Femur (tissue), 1 donor: ENCODE data around the gene NACA.

Experiments
- DNase-seq: peaks from one replicate; pipeline ENCODE4 v3.0.0-alpha.2; 2017

NACA gene

DNA sequence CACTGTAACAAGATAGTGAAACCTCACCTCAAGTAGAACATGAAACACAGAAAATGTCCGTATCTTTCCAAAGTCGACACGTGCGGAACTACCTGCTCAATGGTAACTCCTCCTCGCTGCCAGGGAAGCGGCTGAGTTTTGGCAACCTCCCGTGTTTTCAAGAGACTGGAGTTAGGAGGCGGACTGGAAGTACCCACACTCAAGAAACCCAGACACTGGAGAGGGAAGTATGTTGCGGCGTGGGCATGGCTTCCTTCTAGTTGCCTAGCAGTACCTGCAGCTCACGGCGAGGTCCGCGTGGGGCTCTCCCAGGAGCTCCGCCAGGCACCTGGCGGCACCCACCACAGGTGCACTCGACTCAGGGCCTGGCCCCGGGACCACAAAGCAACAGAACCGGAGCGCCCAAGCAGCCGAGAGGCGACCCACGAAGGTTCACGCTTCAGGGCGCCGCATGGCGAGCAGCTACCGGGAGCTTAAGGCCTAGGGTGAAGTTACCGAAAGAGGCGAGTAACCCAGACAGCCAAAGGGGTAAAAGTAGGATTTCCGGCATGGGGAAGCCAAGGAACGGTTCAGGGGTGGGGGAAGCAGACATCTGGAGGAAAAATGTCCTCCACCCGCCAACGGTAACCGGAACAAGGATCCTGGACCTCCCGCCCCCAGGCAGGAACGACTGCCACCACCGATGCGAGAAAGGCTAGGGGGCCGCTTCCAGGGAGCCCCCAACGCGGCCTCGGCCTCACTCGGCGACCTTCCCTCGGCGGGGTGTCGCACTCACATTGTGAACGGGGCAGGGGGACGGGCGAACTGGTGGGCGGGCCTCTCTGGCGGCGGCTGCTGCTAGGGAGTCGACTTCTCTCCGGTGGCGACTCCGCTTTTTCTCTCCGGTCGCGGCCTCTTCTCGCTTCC lies 37.6 kb downstream of the NACA start:
- peak; percentile 65 for DNase-seq

GRCh38 chr12:56684745-56685359 lies 40.2 kb downstream of the NACA start:
- no peak for DNase-seq

DNA sequence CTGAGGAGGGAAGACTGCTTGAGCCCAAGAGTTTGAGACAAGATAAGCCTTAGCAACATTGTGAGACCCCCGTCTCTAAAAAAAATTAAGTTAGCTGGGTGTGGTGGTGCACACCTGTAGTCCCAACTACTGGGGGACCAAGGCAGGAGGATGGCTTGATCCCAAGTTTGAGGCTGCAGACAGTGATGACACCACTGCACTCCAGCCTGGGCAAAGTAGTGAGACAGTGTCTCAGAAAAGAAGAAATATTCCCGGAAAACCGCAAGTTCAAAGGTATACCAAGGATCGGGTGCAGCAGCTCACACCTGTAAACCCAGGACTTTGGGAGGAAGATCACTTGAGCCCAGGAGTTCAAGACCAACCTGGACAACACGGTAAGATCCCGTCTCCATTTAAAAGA lies 42.8 kb downstream of the NACA start:
- no peak for DNase-seq

DNA sequence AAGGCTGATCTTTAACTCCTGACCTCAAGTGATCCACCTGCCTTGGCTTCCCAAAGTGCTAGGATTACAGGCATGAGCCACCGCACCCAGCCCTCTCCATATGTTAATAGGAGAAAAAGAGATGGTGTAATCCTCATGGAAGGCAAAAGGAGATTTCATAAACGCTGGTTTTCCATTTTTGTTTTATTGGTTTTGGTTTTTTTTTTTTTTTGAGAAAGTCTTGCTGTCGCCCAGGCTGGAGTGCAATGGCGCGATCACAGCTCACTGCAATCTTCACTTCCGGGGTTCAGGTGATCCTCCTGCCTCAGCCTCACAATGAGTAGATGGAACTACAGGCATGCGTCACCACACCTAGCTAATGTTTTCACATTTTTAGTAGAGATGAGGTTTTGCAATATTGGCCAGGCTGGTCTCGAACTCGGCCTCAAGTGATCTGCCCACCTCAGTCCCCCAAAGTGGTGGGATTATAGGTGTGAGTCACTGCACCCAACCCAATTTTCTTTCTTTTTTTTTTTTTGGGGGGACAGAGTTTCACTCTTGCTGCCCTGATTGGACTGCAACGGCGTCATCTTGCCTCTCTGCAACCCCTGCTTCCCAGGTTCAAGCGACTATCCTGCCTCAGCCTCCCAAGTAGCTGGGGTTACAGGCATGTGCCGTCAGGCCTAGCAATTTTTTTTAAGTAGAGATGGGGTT lies 45.1 kb downstream of the NACA start:
- no peak for DNase-seq

DNA sequence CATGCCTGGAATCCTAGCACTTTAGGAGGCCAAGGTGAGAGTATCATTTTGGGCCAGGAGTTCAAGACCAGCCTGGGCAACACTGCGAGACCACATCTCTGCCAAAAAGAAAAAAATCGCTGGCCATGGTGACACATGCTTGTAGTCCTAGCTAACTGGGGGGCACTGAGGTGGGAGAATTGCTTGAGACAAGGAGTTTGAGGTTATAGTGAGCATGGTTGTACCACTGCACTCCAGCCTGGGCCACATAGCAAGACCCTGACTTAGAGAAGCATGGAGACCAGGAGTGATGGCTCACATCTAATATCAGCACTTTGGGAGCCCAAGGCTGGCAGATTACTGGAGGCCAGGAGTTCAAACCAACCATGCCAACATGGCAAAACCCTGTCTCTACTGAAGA lies 46.2 kb downstream of the NACA start:
- DNase-seq = no peak

DNA sequence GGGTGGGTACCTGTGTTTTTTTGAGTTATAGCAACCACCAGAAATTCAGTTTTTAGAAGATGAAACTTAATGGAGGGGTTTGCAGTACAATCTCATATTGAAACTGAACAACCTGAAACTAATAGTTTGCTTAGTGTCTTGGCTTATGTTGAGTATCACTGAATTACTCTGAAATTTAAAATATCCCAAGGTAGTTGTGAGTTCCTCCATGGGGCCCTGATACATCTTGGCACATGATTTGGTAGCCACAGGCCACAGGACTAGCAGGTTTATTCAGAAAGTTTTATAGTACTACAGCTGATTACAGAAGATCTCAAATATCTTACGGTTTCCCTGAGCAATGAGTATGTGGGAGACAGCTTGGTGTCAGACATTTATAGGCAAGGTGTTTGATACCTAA lies 47.4 kb downstream of the NACA start:
- DNase-seq = no peak

DNA sequence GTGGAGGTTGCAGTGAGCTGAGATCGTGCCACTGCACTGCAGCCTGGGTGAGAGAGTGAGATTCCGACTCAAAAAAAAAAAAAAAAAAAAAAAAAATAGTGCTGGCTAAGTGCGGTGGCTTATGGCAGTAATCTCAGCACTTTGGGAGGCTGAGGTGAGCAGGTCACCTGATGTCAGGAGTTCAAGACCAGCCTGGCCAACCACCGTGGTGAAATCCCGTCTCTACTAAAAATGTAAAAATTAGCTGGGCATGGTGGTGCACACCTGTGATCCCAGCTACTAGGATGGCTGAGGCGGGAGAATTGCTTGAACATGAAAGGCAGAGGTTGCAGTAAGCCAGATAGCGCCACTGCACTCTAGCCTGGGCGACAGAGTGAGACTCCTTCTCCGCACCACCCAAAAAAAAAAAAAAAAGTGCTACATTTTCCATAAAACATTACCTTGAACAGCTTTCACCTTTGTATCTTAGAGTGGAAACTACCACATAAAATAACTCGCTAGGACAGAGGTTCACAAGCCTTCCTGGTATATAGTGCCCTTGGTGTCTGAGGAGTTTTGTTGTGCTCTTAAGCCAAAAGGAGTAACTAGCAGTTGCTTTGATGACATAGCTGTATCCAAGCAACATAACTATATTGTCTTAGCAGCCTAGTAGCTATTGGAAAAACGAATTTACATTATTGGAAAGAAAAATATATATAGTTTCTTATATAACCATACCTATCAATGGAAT lies 48.1 kb downstream of the NACA start:
- DNase-seq = no peak

GRCh38 chr12:56671608-56672007 lies 53.5 kb downstream of the NACA start:
- DNase-seq = no peak

DNA sequence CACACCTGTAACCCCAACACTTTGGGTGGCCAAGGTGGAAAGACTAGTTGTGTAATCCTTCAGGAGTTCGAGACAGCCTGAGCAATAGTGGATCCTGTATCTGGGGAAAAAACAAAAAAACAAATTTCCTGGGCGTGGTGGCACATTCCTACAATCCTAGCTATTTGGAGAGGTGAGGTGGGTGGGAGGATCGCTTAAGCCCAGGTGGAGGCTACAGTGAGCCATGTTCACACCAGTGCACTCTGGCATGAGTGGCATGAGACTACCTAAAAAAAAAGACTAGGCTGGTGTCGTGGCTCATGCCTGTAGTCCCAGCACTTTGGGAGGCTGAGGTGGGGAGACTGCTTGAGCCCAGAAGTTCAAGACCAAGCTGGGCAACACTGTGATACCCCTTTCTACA lies 54.3 kb downstream of the NACA start:
- DNase-seq = no peak

- DNase-seq = no peak
Observed at GRCh38 chr12:56668197-56668457, 57.0 kb downstream of the NACA start.
